GM19463 (cell line): ENCODE measurements around the gene CENPO.
"Not testable (repeated sequence)": the region's sequence is repeated elsewhere in the genome, so short reads cannot be mapped to it uniquely, and the experiment has no call there.

ENCODE experiments used
- ATAC-seq: cut with Tn5 transposase; IDR thresholded peaks from one replicate; pipeline ENCODE4 v1.9.1; 2021; ENCODE audit warnings: mild to moderate bottlenecking, moderate library complexity; ENCODE audit not compliant: unreplicated experiment

CENPO gene

GRCh38 chr2:24822049-24822706 lies 29.0 kb downstream of the CENPO start:
- no peak for ATAC-seq

GRCh38 chr2:24824071-24824588 lies 30.9 kb downstream of the CENPO start:
- ATAC-seq: no peak

GRCh38 chr2:24824966-24825882 lies 32.0 kb downstream of the CENPO start:
- ATAC-seq: no peak

GRCh38 chr2:24825883-24826772 lies 32.9 kb downstream of the CENPO start:
- ATAC-seq: no peak

- ATAC-seq: no peak
These were observed 33.5 kb downstream of the CENPO start for GRCh38 chr2:24826773-24827145.

GRCh38 chr2:24827321-24828237 lies 34.4 kb downstream of the CENPO start:
- ATAC-seq: peak; percentile 77

- no peak for ATAC-seq
These were observed 35.2 kb downstream of the CENPO start for GRCh38 chr2:24828238-24828996.

GRCh38 chr2:24830351-24830750 lies 37.1 kb downstream of the CENPO start:
- ATAC-seq: no peak

GRCh38 chr2:24830786-24831185 lies 37.6 kb downstream of the CENPO start:
- no peak for ATAC-seq

GRCh38 chr2:24831221-24832072 lies 38.2 kb downstream of the CENPO start:
- no peak for ATAC-seq

GRCh38 chr2:24832073-24832461 lies 38.8 kb downstream of the CENPO start:
- no peak for ATAC-seq

- ATAC-seq: no peak
These were observed 39.3 kb downstream of the CENPO start for GRCh38 chr2:24832521-24832920.

- no peak for ATAC-seq
These were observed 39.9 kb downstream of the CENPO start for GRCh38 chr2:24832931-24833701.

GRCh38 chr2:24833821-24834732 lies 40.9 kb downstream of the CENPO start:
- no peak for ATAC-seq

- ATAC-seq: no peak
These were observed 41.6 kb downstream of the CENPO start for GRCh38 chr2:24834733-24835395.

GRCh38 chr2:24835411-24835810 lies 42.2 kb downstream of the CENPO start:
- ATAC-seq: not testable (repeated sequence)
